Psoas muscle (tissue), 8 donors: ENCODE data around the gene BTBD9. TPM values are rescaled to one million over a fixed set of nuclear protein-coding genes. Genes with fewer than 3 reads are reported as not detected.

Experiments
- ATAC-seq, 4 donors: fragments of 200-7000 bp; cut with Tn5 transposase; one replicate each; pipeline ENCODE4 v1.9.1; 2020; ENCODE audit warnings: moderate library complexity in 3 of 4, mild to moderate bottlenecking in 2 of 4
- DNase-seq, 2 donors: peaks; one replicate each; pipeline ENCODE4 v3.0.0-alpha.2; 2020
- H3K27ac ChIP-seq: fragments of 200-600 bp; one replicate; pipeline ENCODE4 v1.8.0; 2022
- H3K27me3 ChIP-seq, 3 donors: fragments of 200-600 bp in 1 of 3; one replicate each; pipeline versions ENCODE4 v1.6.1 to v1.8.0; 2013 to 2022; ENCODE audit warnings: low read length in 2 of 3, mild to moderate bottlenecking in 2 of 3, moderate library complexity in 1 of 3; ENCODE audit not compliant: insufficient read depth in 3 of 3
- H3K36me3 ChIP-seq, 2 donors: fragments of 200-600 bp in 1 of 2; one replicate each; pipeline versions ENCODE4 v1.6.1 to v1.8.0; 2013 to 2022; ENCODE audit warnings: low read depth in 1 of 2, mild to moderate bottlenecking in 1 of 2, moderate library complexity in 1 of 2; ENCODE audit not compliant: insufficient read depth in 1 of 2
- H3K4me1 ChIP-seq: fragments of 200-600 bp; one replicate; pipeline ENCODE4 v1.8.0; 2022
- H3K4me3 ChIP-seq: fragments of 200-600 bp; one replicate; pipeline ENCODE4 v1.8.0; 2022; ENCODE audit warnings: mild to moderate bottlenecking
- H3K9me3 ChIP-seq: fragments of 200-600 bp; one replicate; pipeline ENCODE4 v1.8.0; 2022
- WGBS, 3 donors: extraction: QIAGEN DNeasy Blood & Tissue Kit; methylation state at CpG; one replicate each; pipeline versions ENCODE4 v1.1.6 to v1.1.7; 2013; 5-methylcytosine and 5-hydroxymethylcytosine counted together
- intact Hi-C, 2 donors: fragments of 100-400 bp; cut with DNase I; formaldehyde crosslinking; loops; one replicate each; pipeline versions ENCODE4 v1.11.0 to v1.14.2; 2022
- polyA plus RNA-seq, 3 donors: library from polyadenylated mRNA; stranded (reverse); fragments of 200-250 nt; gene quantifications; one replicate each; pipeline ENCODE4 v1.2.3, GENCODE V29; 2013
- total RNA-seq, 4 donors: library from RNA; stranded (reverse); fragmentation: NEBNext Ultra II Directional in 2 of 4; extraction: Animal tissue kit (Norgen Biotek cat#: 25700) in 2 of 4; gene quantifications; one replicate each; pipeline versions ENCODE4 v1.2.1 to v1.2.4, GENCODE V29; 2021 to 2023
- TF ChIP-seq, protein P1 (sequence below): fragments of 200-600 bp; IDR thresholded peaks from one replicate; pipeline ENCODE4 v1.8.0; 2022; ENCODE audit warnings: antibody characterized with exemption
- donor health status: healthy with polysubstance abuse.
- donor health status: DM: no; HTN: no; CAD: no; lungs with moderate emphysema.
- donor health status: Bipolar disorder and iron deficiency.
- donor health status: healthy.
- donor health status: DM: yes; HTN: yes; CAD: no.
- donor health status: DM: no; HTN: no; CAD: no.
- donor health status: DM: no; HTN: no; CAD: no.
- donor health status: DM: yes; HTN: yes; CAD: no.

The BTBD9 gene
- total and polyA plus RNA-seq, 7 donors = 2.3 to 10.9 (median 8.4) TPM

DNA sequence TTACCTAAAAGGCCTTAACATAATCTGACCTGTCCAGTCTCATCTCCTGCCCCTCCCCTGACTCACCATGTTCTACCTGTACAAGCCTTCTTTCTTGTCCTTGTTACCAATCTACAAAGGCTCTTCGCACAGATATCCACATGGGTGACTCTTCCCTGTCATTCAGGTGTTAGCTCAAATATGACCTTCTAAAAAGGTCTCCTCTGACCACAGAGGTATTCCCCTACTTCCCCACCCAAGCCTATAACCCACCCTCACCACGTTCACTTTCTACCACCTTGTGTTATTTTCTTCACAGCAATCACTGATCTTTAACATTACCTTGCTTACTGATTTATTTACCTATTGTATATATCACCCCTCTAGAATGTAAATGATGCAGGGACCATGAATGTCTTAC is 96.7 kb downstream of the BTBD9 start:
- WGBS, 3 donors = 90 to 93% (median 92%) methylated on average over 2 of the region's 2 CpGs
- TF ChIP-seq, protein P1, sequence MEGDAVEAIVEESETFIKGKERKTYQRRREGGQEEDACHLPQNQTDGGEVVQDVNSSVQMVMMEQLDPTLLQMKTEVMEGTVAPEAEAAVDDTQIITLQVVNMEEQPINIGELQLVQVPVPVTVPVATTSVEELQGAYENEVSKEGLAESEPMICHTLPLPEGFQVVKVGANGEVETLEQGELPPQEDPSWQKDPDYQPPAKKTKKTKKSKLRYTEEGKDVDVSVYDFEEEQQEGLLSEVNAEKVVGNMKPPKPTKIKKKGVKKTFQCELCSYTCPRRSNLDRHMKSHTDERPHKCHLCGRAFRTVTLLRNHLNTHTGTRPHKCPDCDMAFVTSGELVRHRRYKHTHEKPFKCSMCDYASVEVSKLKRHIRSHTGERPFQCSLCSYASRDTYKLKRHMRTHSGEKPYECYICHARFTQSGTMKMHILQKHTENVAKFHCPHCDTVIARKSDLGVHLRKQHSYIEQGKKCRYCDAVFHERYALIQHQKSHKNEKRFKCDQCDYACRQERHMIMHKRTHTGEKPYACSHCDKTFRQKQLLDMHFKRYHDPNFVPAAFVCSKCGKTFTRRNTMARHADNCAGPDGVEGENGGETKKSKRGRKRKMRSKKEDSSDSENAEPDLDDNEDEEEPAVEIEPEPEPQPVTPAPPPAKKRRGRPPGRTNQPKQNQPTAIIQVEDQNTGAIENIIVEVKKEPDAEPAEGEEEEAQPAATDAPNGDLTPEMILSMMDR = no peak
- Histone ChIP-seq H3K27ac (no peak overlapping the region), H3K4me1 (no peaks in the 10 kb centered on the region), H3K9me3 (no peaks in the 10 kb centered on the region), H3K27me3 (no peaks in the 10 kb centered on the region), H3K4me3 (no peak overlapping the region), H3K36me3 (no peaks in the 10 kb centered on the region)
- ATAC-seq = no peak
- intact Hi-C loops = no loop called here
- no peak for DNase-seq

DNA sequence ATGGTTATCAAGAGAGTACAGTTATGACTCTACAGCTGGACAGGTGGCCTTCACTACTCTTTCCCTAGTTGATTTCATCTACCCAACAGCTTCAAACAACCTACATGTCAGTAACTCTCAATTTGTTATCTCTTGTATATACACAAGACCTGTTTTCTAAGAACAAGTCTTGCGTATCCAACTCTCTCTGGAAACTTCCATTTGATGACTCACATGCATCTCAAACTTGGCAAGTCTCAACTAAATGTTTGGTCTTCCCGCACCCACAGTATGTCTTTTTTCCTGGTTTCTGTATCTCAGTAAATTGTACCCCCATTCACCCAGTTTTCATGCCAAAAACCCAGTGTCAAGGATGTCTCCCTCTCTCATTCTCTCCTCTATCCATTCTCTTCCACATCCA is 97.7 kb downstream of the BTBD9 start:
- no peaks in the 10 kb centered on the region for H3K27me3 ChIP-seq
- TF ChIP-seq, protein P1 = no peak
- H3K4me1 ChIP-seq = no peaks in the 10 kb centered on the region
- WGBS, 3 donors = 89 to 97% (median 97%) methylated on average over 2 of the region's 2 CpGs
- no peaks in the 10 kb centered on the region for H3K9me3 ChIP-seq
- no peak for ATAC-seq
- no peaks in the 10 kb centered on the region for H3K36me3 ChIP-seq
- H3K27ac ChIP-seq = no peak overlapping the region
- intact Hi-C loops = no loop called here
- no peak overlapping the region for H3K4me3 ChIP-seq
- DNase-seq = no peak

DNA sequence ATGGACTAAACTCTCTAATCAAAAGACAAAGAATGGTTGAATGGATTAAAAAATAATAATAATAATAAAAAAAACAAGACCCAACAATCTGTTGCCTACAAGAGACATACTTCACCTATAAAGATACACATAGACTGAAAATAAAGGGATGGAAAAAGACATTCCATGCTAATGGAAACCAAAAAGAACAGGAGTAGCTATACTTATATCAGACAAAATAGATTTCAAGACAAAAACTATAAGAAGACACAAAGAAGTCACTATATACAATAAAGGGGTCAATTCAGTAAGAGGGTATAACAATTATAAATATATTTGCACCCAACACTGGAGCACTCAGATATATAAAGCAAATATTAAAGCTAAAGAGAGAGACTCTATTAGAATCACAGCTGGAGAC is 106.7 kb downstream of the BTBD9 start:
- intact Hi-C loops = no loop called here
- no peak overlapping the region for H3K4me3 ChIP-seq
- no peak for ATAC-seq

DNA sequence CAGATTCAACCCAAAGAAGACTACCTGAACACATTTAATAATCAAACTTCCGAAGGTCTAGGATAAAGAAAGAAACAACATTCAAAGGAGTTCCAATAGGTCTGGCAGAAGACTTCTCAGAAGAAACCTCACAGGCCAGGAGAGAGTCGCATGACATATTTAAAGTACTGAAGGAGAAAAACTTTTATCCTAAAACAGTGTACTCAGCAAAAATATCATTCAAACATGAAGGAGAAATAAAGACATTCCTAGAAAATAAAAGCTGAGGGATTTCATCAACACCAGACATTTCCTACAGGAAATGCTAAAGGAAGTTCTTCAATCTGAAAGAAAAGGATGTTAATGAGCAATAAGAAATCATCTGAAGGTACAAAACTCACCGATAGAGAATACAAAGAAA is 108.6 kb downstream of the BTBD9 start:
- Histone ChIP-seq H3K9me3 (no peaks in the 10 kb centered on the region), H3K4me1 (no peaks in the 10 kb centered on the region), H3K36me3 (no peaks in the 10 kb centered on the region), H3K4me3 (no peak overlapping the region), H3K27ac (no peak overlapping the region), H3K27me3 (no peaks in the 10 kb centered on the region)
- TF ChIP-seq, protein P1 = no peak
- 90 to 91% (median 90%) methylated on average over 3 of the region's 3 CpGs for WGBS, 3 donors
- ATAC-seq = no peak
- intact Hi-C loops = no loop called here
- DNase-seq = no peak

More for the DNA sequence above, 106.7 kb downstream of the BTBD9 start:
- no peaks in the 10 kb centered on the region for H3K9me3 ChIP-seq
- no peaks in the 10 kb centered on the region for H3K27me3 ChIP-seq
- DNase-seq = no peak
- H3K4me1 ChIP-seq = no peaks in the 10 kb centered on the region
- TF ChIP-seq, protein P1 = no peak
- no peak overlapping the region for H3K27ac ChIP-seq
- no peaks in the 10 kb centered on the region for H3K36me3 ChIP-seq

DNA sequence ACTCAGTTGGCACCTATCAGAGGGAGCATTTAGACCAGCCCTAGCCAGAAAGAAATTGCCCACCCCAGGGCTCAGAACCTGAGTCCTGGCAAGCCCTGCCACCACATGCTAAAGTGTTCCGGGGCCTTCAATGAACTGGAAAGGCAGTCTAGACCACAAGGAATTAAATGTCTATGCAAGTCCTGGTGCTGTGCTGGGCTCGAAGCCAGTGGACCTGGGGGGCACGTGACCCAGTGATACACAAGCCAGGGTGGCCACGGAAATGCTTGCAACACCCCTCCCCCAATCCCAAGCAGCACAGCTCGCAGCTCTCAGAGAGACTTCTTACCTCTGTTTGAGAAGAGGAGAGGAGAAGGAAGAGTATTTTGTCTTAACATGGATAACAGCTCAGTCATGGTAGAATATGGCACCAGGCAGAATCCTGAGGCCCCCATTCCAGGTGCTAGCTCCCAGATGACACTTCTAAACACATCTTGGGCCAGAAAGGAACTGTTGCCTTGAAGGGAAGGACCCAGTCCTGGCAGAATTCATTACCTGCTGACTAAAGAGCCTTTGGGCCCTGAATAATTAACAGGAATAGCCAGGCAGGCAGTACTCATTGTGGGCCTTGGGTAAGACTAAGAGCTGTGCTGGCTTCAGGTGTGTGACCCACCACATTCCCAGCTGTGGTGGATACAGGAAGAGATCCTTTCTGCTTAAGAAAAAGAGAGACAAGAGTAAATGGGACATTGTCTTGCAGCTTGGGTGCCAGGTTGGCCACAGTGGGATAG is 111.3 kb downstream of the BTBD9 start:
- intact Hi-C loops = no loop called here
- TF ChIP-seq, protein P1 = no peak
- Histone ChIP-seq H3K27me3 (no peaks in the 10 kb centered on the region), H3K4me3 (no peak overlapping the region), H3K36me3 (no peaks in the 10 kb centered on the region), H3K27ac (no peak overlapping the region), H3K9me3 (no peaks in the 10 kb centered on the region), H3K4me1 (no peaks in the 10 kb centered on the region)
- no peak for DNase-seq
- 76 to 89% (median 83%) methylated on average over 5 of the region's 5 CpGs for WGBS, 3 donors
- ATAC-seq = peak in 1 of 4 donors; percentile 39
